ENCODE measurements around the gene DCAF12. TPM values are rescaled to one million over a fixed set of nuclear protein-coding genes. Genes with fewer than 3 reads are reported as not detected.
A peak's percentile ranks its signal among the peaks of the same experiment; 100 is the strongest.
"Not testable (repeated sequence)": the region's sequence is repeated elsewhere in the genome, so short reads cannot be mapped to it uniquely, and the experiment has no call there.

The DCAF12 gene
- total RNA-seq, 8 experiments from 2014 or later = 15.8 to 32.7 (median 22.8) TPM

DNA sequence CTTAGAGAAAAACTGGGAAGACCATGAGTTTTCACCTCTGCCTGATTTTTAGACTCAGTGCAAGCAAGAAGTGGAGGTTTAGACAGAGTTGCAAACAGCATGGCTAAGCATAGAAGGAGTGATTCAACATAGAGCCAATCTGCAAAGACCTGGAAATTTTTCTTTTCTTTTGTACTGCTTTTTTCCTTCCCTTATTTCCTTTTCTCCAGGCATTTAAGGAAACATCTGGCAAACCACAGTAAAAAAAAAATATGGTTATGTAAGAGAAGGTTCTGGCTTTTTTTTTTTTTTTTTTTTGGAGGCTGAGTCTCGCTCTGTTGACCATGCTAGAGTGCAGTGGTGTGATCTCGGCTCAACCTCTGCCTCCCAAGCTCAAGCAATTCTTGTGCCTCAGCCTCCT, 16.6 kb upstream of the DCAF12 start:
- in situ Hi-C loops (cut with MboI; ENCODE audit: low pct_unique_long_range_greater_than_20kb in 2 of 9, low sequenced_read_pairs in 9 of 9, unreplicated experiment in 9 of 9) = loop anchor here in 1 of 9 experiments (25.0 kb wide), 1 partner anchor 94 kb away; no protein-coding TSS in a partner anchor
- 33 to 100% (median 67%) methylated on average over 1 to 2 of the region's 2 CpGs; no CpG with 5 or more reads in 6 of the 10 experiments for WGBS, 10 experiments
- Histone ChIP-seq H3K27ac (no peak overlapping the region), H3K4me1 (replicated peaks in 1 of 2) (peaks cover 0 to 5% of the 10 kb centered on the region in 2 donors), H3K4me3 (no peak overlapping the region)
- ATAC-seq (replicated peaks in 6 of 8) = no peak

DNA sequence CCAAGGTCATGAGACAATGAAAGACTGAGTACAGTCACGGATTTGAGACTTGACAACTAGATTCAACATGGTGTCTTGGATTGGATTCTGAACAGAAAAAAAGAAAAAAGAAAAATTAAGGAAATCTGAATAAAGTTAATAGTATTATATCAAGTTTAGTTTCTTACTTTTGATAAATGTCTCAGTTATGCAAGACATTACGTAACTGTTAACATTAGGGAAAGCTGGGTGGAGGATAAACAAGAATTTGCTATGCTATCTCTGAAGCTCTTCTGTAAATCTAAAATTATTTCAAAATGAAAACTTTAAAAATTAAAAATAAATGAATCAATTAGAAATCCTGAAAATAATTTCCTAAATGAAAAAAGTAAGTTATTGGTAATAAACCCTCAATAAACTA, 14.4 kb upstream of the DCAF12 start:
- ATAC-seq (replicated peaks in 6 of 8) = no peak
- Histone ChIP-seq H3K27ac (no peak overlapping the region), H3K4me1 (replicated peaks in 1 of 2) (peaks cover 0 to 5% of the 10 kb centered on the region in 2 donors), H3K4me3 (no peak overlapping the region)
- in situ Hi-C loops (cut with MboI; ENCODE audit: low pct_unique_long_range_greater_than_20kb in 2 of 9, low sequenced_read_pairs in 9 of 9, unreplicated experiment in 9 of 9) = loop anchor here in 1 of 9 experiments (25.0 kb wide), 1 partner anchor 96 kb away; no protein-coding TSS in a partner anchor
- WGBS, 10 experiments = 58 to 100% (median 84%) methylated on average over 1 to 2 of the region's 2 CpGs

- 20 to 93% (median 81%) methylated on average over 2 to 5 of the region's 5 CpGs; no CpG with 5 or more reads in 1 of the 10 experiments for WGBS, 10 experiments
- Histone ChIP-seq H3K27ac (no peak overlapping the region), H3K4me3 (no peak overlapping the region), H3K4me1 (replicated peaks in 1 of 2) (no peaks in the 10 kb centered on the region)
- ATAC-seq (replicated peaks in 6 of 8) = peak in 4 of 8 experiments; percentile 59 to 81 (median 60)
- in situ Hi-C loops (cut with MboI; ENCODE audit: low pct_unique_long_range_greater_than_20kb in 2 of 9, low sequenced_read_pairs in 9 of 9, unreplicated experiment in 9 of 9) = loop anchor here in 1 of 9 experiments (25.0 kb wide), 1 partner anchor 98 kb away; no protein-coding TSS in a partner anchor
These were observed 13.1 kb upstream of the DCAF12 start for GRCh38 chr9:34139477-34140146.

GRCh38 chr9:34138644-34139043, 12.1 kb upstream of the DCAF12 start:
- H3K4me1 ChIP-seq (replicated peaks in 1 of 2); H3K4me3 ChIP-seq; ATAC-seq (replicated peaks in 6 of 8); H3K27ac ChIP-seq: not testable (repeated sequence)
- 77 to 100% (median 100%) methylated on average over 1 of the region's 1 CpG; no CpG with 5 or more reads in 3 of the 10 experiments for WGBS, 10 experiments
- in situ Hi-C loops (cut with MboI; ENCODE audit: low pct_unique_long_range_greater_than_20kb in 2 of 9, low sequenced_read_pairs in 9 of 9, unreplicated experiment in 9 of 9) = loop anchor here in 1 of 9 experiments (25.0 kb wide), 1 partner anchor 99 kb away; no protein-coding TSS in a partner anchor

- no peaks in the 10 kb centered on the region for H3K4me1 ChIP-seq (replicated peaks in 1 of 2)
- ATAC-seq (replicated peaks in 6 of 8) = no peak
- no peak overlapping the region for H3K4me3 ChIP-seq
- in situ Hi-C loops (cut with MboI; ENCODE audit: low pct_unique_long_range_greater_than_20kb in 2 of 9, low sequenced_read_pairs in 9 of 9, unreplicated experiment in 9 of 9) = loop anchor here in 1 of 9 experiments (25.0 kb wide), 1 partner anchor 103 kb away; no protein-coding TSS in a partner anchor
- WGBS, 10 experiments = 92 to 97% (median 93%) methylated on average over 4 to 24 of the region's 30 CpGs; no CpG with 5 or more reads in 5 of the 10 experiments
- no peak overlapping the region for H3K27ac ChIP-seq
These were observed 8.0 kb upstream of the DCAF12 start for GRCh38 chr9:34134521-34134920.

GRCh38 chr9:34133436-34133949, 7.0 kb upstream of the DCAF12 start:
- no peak overlapping the region for H3K27ac ChIP-seq
- H3K4me3 ChIP-seq = no peak overlapping the region
- ATAC-seq (replicated peaks in 6 of 8) = no peak
- in situ Hi-C loops (cut with MboI; ENCODE audit: low pct_unique_long_range_greater_than_20kb in 2 of 9, low sequenced_read_pairs in 9 of 9, unreplicated experiment in 9 of 9) = loop anchor here in 1 of 9 experiments (25.0 kb wide), 1 partner anchor 104 kb away; no protein-coding TSS in a partner anchor
- H3K4me1 ChIP-seq (replicated peaks in 1 of 2) = no peaks in the 10 kb centered on the region
- WGBS, 10 experiments = 77 to 100% (median 87%) methylated on average over 3 to 10 of the region's 16 CpGs; no CpG with 5 or more reads in 5 of the 10 experiments

- in situ Hi-C loops (cut with MboI; ENCODE audit: low pct_unique_long_range_greater_than_20kb in 2 of 9, low sequenced_read_pairs in 9 of 9, unreplicated experiment in 9 of 9) = loop anchor here in 1 of 9 experiments (25.0 kb wide), 1 partner anchor 106 kb away; no protein-coding TSS in a partner anchor
- WGBS, 10 experiments = 67 to 100% (median 81%) methylated on average over 1 to 7 of the region's 7 CpGs
- H3K27ac ChIP-seq = no peak overlapping the region
These were observed 5.1 kb upstream of the DCAF12 start for GRCh38 chr9:34131571-34131970.

GRCh38 chr9:34127035-34127948, 794 bp upstream of the DCAF12 start:
- in situ Hi-C loops (cut with MboI; ENCODE audit: low pct_unique_long_range_greater_than_20kb in 2 of 9, low sequenced_read_pairs in 9 of 9, unreplicated experiment in 9 of 9) = loop anchor here in 1 of 9 experiments (25.0 kb wide), 1 partner anchor 110 kb away; no protein-coding TSS in a partner anchor
- Histone ChIP-seq H3K4me3 (peak overlapping the region; percentile 57 to 88 (median 78)), H3K27ac (peak overlapping the region; percentile 85 to 89), H3K4me1 (replicated peaks in 1 of 2) (peaks cover 7 to 12% of the 10 kb centered on the region in 2 donors)
- 20 to 100% (median 91%) methylated on average over 1 to 6 of the region's 17 CpGs; no CpG with 5 or more reads in 1 of the 10 experiments for WGBS, 10 experiments
- ATAC-seq (replicated peaks in 6 of 8) = peak in 7 of 8 experiments; percentile 2 to 13 (median 7)

More at GRCh38 chr9:34131571-34131970, 5.1 kb upstream of the DCAF12 start:
- Histone ChIP-seq H3K4me1 (replicated peaks in 1 of 2) (peaks cover 4 to 5% of the 10 kb centered on the region in 2 donors), H3K4me3 (no peak overlapping the region)
- no peak for ATAC-seq (replicated peaks in 6 of 8)

DNA sequence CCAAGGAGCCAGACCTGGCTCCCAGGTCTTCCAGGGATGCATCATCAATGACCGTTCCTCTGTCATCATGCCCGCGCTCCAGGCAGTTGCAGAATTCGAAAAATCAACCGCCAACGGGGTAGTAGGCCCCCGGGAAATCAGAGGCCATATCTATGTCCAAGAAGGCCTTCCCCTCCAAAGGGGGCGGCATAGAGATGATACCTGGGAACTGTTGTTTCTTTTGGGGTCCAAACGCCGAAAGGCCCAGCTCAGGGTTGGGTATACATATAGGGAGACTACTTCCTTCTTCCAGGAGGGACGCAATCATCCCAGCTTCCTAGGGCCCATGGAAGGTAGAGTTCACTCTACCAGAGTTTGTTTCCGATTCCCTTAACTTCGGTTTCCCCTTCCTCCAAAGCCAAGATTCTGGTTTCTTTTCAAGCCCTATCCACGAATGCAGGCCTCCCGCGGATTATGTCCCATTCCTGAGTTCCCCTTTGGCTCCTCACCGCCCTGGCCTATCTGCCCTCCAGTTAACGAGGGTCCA, 754 bp downstream of the DCAF12 start:
- in situ Hi-C loops (cut with MboI; ENCODE audit: low pct_unique_long_range_greater_than_20kb in 2 of 9, low sequenced_read_pairs in 9 of 9, unreplicated experiment in 9 of 9) = loop anchor here in 1 of 9 experiments (25.0 kb wide), 1 partner anchor 112 kb away; no protein-coding TSS in a partner anchor
- Histone ChIP-seq H3K27ac (peak overlapping the region; percentile 85 to 89), H3K4me3 (peak overlapping the region; percentile 57 to 88 (median 78)), H3K4me1 (replicated peaks in 1 of 2) (peaks cover 7 to 12% of the 10 kb centered on the region in 2 donors)
- ATAC-seq (replicated peaks in 6 of 8) = peak in 6 of 8 experiments; percentile 0 to 15 (median 6)
- 0 to 20% (median 0%) methylated on average over 1 to 8 of the region's 18 CpGs; no CpG with 5 or more reads in 3 of the 10 experiments for WGBS, 10 experiments

DNA sequence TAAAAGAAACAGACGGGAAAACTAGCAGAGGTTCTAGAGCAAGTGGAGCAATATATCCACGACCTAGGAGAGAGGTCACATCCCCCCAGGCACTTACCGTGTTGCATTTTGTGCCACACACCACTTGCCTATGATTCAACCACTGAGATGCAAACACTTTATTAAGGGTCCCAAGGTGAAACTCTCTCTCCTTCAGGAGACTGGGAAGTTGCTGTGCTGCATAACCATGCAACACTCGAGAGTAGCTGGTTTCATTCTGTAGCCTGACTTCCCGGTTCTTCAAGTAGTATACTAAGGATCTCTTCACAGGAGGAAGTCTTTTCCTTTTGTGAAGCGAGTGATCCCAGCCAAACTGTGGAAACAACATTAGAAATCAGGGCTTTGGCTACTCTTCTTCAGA, 1.6 kb downstream of the DCAF12 start:
- ATAC-seq (replicated peaks in 6 of 8) = no peak
- WGBS, 10 experiments = 27 to 81% (median 41%) methylated on average over 1 to 6 of the region's 6 CpGs; no CpG with 5 or more reads in 1 of the 10 experiments
- in situ Hi-C loops (cut with MboI; ENCODE audit: low pct_unique_long_range_greater_than_20kb in 2 of 9, low sequenced_read_pairs in 9 of 9, unreplicated experiment in 9 of 9) = loop anchor here in 1 of 9 experiments (25.0 kb wide), 1 partner anchor 112 kb away; no protein-coding TSS in a partner anchor
- Histone ChIP-seq H3K4me3 (peak overlapping the region; percentile 57 to 88 (median 78)), H3K4me1 (replicated peaks in 1 of 2) (peaks cover 7 to 12% of the 10 kb centered on the region in 2 donors), H3K27ac (no peak overlapping the region)

- ATAC-seq (replicated peaks in 6 of 8) = no peak
- Histone ChIP-seq H3K27ac (no peak overlapping the region), H3K4me1 (replicated peaks in 1 of 2) (peaks cover 7 to 12% of the 10 kb centered on the region in 2 donors), H3K4me3 (no peak overlapping the region)
- in situ Hi-C loops (cut with MboI; ENCODE audit: low pct_unique_long_range_greater_than_20kb in 2 of 9, low sequenced_read_pairs in 9 of 9, unreplicated experiment in 9 of 9) = no loop called here
- WGBS, 10 experiments = 22 to 74% (median 52%) methylated on average over 2 to 4 of the region's 4 CpGs; no CpG with 5 or more reads in 2 of the 10 experiments
These were observed 2.4 kb downstream of the DCAF12 start for GRCh38 chr9:34124099-34124498.

DNA sequence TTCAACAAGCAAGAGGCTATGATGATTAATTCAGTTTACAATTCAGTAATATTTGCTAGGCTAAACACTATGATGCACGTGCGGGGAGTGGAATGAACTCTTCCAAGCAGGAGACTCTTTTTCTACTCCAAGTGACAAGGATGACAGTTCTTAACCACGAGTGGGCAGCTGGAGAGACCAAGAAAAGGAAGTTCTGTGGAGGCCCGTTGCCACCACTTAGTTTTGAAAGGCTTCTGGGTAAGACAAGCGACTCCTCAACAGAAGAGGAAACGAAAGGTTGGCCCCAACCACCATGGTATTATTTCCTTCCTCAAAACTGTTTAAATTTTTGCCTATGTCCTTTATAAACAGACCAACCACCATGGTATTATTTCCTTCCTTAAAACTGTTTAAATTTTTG, 2.8 kb downstream of the DCAF12 start:
- in situ Hi-C loops (cut with MboI; ENCODE audit: low pct_unique_long_range_greater_than_20kb in 2 of 9, low sequenced_read_pairs in 9 of 9, unreplicated experiment in 9 of 9) = no loop called here

More for the DNA sequence above, 2.8 kb downstream of the DCAF12 start:
- Histone ChIP-seq H3K4me3 (no peak overlapping the region), H3K4me1 (replicated peaks in 1 of 2) (peaks cover 7 to 12% of the 10 kb centered on the region in 2 donors), H3K27ac (no peak overlapping the region)
- ATAC-seq (replicated peaks in 6 of 8) = no peak
- 77 to 100% (median 92%) methylated on average over 2 to 6 of the region's 6 CpGs; no CpG with 5 or more reads in 1 of the 10 experiments for WGBS, 10 experiments

Measured in motor neuron (in vitro differentiated cells).